Measurements from ENCODE around the gene GRIN1. TPM values are rescaled to one million over a fixed set of nuclear protein-coding genes. Genes with fewer than 3 reads are reported as not detected.

The GRIN1 gene
- total RNA-seq, 1 experiment from 2014 or later: 2.9 TPM

GRCh38 chr9:137163365-137163715 lies 24.4 kb downstream of the GRIN1 start:
- H3K56ac ChIP-seq (ENCODE audit: insufficient read length, low read depth, low read length): no peak overlapping the region
- H2AFZ ChIP-seq (ENCODE audit: low read length): no peak overlapping the region
- H3K23ac ChIP-seq (ENCODE audit: insufficient read length, low read depth, low read length): no peak overlapping the region
- H4K91ac ChIP-seq (ENCODE audit: insufficient read length, low read depth, low read length): no peak overlapping the region
- no peak overlapping the region for H2BK120ac ChIP-seq (ENCODE audit: low read depth, low read length, poor library complexity, severe bottlenecking)
- no peaks in the 10 kb centered on the region for H3K79me2 ChIP-seq (ENCODE audit: insufficient read depth, low read length)
- H3K18ac ChIP-seq (ENCODE audit: insufficient read length, low read depth, low read length): no peak overlapping the region
- peaks cover 2% of the 10 kb centered on the region for H4K20me1 ChIP-seq (ENCODE audit: control insufficient read depth, insufficient read depth, insufficient read length)
- H2BK12ac ChIP-seq (ENCODE audit: insufficient read length, low read depth, low read length): no peak overlapping the region
- H3K27ac ChIP-seq (ENCODE audit: insufficient read length, low read depth, low read length): no peak overlapping the region
- no peak overlapping the region for H3K4ac ChIP-seq (ENCODE audit: low read depth, low read length)
- no peak for TF ChIP-seq CTCF (conservative IDR thresholded peaks at IDR 0.05)
- H3K23me2 ChIP-seq (ENCODE audit: insufficient read length, low read depth, low read length, poor library complexity, severe bottlenecking): peaks cover 16% of the 10 kb centered on the region
- no peak overlapping the region for H2BK20ac ChIP-seq (ENCODE audit: low read depth, low read length, poor library complexity, severe bottlenecking)
- Mint-ChIP-seq H3K4me1 (peaks cover 0 to 5% of the 10 kb centered on the region in 2 experiments; a peak in 1 of 4 replicates), H3K36me3 (ENCODE audit: insufficient read depth in 1 of 3, low read depth in 3 of 3) (no peaks in the 10 kb centered on the region), H3K9me3 (no peaks in the 10 kb centered on the region; a peak in 1 of 5 replicates), H3K27me3 (ENCODE audit: low read depth) (peaks cover 96% of the 10 kb centered on the region), H3K4me3 (peak overlapping the region; percentile 50 to 82), H3K27ac (peak overlapping the region in 1 of 3 experiments; percentile 67; a peak in 1 of 7 replicates)
- H3T11ph ChIP-seq (ENCODE audit: low read length): no peak overlapping the region
- no peak overlapping the region for H4K8ac ChIP-seq (replicated peaks; ENCODE audit: insufficient read length, low read depth, low read length)
- no peak overlapping the region for H2BK5ac ChIP-seq (ENCODE audit: insufficient read length, low read length)
- H4K5ac ChIP-seq (ENCODE audit: insufficient read length, low read depth, low read length): no peak overlapping the region
- no peaks in the 10 kb centered on the region for H3K9me3 ChIP-seq (ENCODE audit: control insufficient read depth, low read depth, low read length)
- H2AK5ac ChIP-seq (ENCODE audit: insufficient read length, low read length): no peak overlapping the region
- DNase-seq: peak; percentile 67
- peaks cover 47% of the 10 kb centered on the region; the same call in 1 of the 2 replicates for H3K27me3 ChIP-seq (ENCODE audit: insufficient read depth, low read length)
- H3K9ac ChIP-seq (ENCODE audit: extremely low read depth, insufficient read length, low read length): no peak overlapping the region
- no peak overlapping the region for H3K14ac ChIP-seq (ENCODE audit: insufficient read depth, low read length)
- H3K4me2 ChIP-seq (ENCODE audit: insufficient read depth, insufficient read length, low read length): peak overlapping the region; percentile 70
- no peaks in the 10 kb centered on the region for H3K79me1 ChIP-seq (ENCODE audit: insufficient read depth, low read depth, low read length, poor library complexity, severe bottlenecking)
- H3K4me1 ChIP-seq (ENCODE audit: insufficient read depth, low read length): no peaks in the 10 kb centered on the region
- WGBS (ENCODE audit: extremely low coverage, insufficient read length, low lambda C conversion rate): no CpG with 5 or more reads among the region's 26 CpGs
- no peak overlapping the region for H2BK15ac ChIP-seq (ENCODE audit: low read depth, low read length)

All from H9 (cell line).